ENCODE results near the gene FGF14.

DNA sequence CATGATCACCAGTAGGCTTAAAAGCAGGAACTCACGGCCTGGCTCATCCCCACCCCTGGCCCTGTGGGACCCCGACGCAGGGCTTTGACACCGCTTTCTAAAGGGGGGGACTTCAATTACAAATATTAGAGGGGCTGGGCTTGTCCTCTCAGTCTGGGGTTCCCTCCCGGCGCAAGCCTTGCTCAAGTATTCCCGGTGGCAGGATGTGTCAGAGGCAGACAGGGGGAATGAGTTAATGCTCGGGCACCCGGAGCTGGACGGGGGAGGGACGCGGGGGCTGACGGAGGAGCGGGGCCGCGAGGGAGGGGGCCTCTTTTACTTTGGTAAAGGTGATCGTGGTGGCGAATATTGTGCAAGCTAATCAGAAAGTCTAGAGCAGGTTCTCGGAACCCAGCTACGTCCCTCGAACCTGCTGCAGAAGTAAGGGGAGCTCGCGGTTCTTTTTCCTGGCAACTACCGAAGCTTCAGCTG is 1.1 kb downstream of the FGF14 start:
- TF ChIP-seq POLR2A (IDR thresholded peaks at IDR 0.05; ENCODE audit: low read depth, low read length): no peak
- TF ChIP-seq, protein P1, sequence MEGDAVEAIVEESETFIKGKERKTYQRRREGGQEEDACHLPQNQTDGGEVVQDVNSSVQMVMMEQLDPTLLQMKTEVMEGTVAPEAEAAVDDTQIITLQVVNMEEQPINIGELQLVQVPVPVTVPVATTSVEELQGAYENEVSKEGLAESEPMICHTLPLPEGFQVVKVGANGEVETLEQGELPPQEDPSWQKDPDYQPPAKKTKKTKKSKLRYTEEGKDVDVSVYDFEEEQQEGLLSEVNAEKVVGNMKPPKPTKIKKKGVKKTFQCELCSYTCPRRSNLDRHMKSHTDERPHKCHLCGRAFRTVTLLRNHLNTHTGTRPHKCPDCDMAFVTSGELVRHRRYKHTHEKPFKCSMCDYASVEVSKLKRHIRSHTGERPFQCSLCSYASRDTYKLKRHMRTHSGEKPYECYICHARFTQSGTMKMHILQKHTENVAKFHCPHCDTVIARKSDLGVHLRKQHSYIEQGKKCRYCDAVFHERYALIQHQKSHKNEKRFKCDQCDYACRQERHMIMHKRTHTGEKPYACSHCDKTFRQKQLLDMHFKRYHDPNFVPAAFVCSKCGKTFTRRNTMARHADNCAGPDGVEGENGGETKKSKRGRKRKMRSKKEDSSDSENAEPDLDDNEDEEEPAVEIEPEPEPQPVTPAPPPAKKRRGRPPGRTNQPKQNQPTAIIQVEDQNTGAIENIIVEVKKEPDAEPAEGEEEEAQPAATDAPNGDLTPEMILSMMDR (IDR thresholded peaks at IDR 0.05; ENCODE audit: extremely low read depth in 1 of 2, insufficient read depth in 1 of 2, low read depth in 1 of 2, low read length in 2 of 2): no peak
- no peak for TF ChIP-seq POLR2AphosphoS5 (IDR thresholded peaks at IDR 0.05; ENCODE audit: insufficient read depth, low read depth, low read length)
- no peak for TF ChIP-seq JUN (IDR thresholded peaks at IDR 0.05; ENCODE audit: borderline replicate concordance, insufficient read depth, insufficient read length, low read depth)
